NT2/D1 (cell line): Measurements from ENCODE around the gene GLIS1.

Experiments used
- SUZ12 ChIP-seq: IDR thresholded peaks from 2 replicates; pipeline ENCODE4 v1.6.1; 2011; ENCODE audit not compliant: insufficient read length, insufficient read depth; ENCODE audit errors: extremely low read depth
- YY1 ChIP-seq: IDR thresholded peaks from 2 replicates; pipeline ENCODE4 v1.6.1; 2011; ENCODE audit not compliant: insufficient read length, insufficient read depth
- ZNF274 ChIP-seq: IDR thresholded peaks from 2 replicates; pipeline ENCODE4 v1.6.1; 2011; ENCODE audit warnings: mild to moderate bottlenecking, low read depth, low read length

- no peak for TF ChIP-seq ZNF274
- no peak for TF ChIP-seq YY1
- TF ChIP-seq SUZ12, result no peak
Observed at GRCh38 chr1:53663529-53664300, 75.2 kb downstream of the GLIS1 start.
